Measurements from ENCODE around the gene SNX30. TPM values are rescaled to one million over a fixed set of nuclear protein-coding genes. Genes with fewer than 3 reads are reported as not detected.

Gene SNX30
- total RNA-seq, 2 experiments from 2014 or later: 4.1 to 4.6 TPM

DNA sequence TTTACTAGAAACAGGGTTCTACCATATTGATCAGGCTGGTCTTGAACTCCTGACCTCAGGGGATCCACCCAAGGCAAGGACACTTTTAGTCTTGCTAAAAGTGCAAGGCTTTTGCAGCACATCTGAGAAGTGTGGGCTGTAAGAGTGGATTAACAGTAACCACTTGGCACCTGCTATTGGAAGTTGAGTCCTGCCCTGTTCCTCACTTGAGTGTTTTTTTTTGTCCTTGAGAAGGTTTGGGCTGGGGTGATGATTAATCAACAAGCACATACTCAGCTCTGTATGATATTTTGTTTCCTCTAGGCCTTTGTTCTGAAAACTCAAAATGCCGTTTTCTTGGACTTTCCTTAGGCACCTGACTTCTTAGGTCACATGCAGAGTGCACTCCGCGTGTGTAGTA lies 37.4 kb downstream of the SNX30 start:
- Mint-ChIP-seq H3K4me3 (no peak overlapping the region), H3K36me3 (ENCODE audit: low read depth) (no peaks in the 10 kb centered on the region), H3K4me1 (ENCODE audit: low read depth) (peaks cover 16% of the 10 kb centered on the region), H3K27ac (no peak overlapping the region), H3K9me3 (no peaks in the 10 kb centered on the region), H3K27me3 (ENCODE audit: low read depth) (no peaks in the 10 kb centered on the region)
- DNase-seq: no peak
- intact Hi-C loops (cut with micrococcal nuclease): no loop called here
- CTCF ChIA-PET: no interaction called here

DNA sequence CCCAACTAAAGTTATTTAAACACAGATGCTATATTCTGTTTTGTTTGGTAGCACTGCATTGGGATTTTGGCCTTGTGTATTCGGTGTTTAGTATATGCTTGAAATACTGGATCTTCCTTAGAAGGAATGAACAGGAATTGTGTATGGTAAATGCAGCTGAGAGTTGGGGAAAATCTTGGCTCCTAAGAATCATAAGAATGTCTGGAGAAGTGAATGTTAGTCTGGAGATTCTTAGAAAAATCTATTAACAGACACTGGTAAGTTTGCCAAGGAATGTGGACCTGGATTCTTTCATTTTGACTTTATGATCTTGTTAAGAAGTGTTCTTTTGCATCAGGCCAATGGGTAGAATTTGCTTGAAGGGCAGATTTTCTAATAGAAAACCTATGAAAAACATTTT lies 38.9 kb downstream of the SNX30 start:
- no peak for DNase-seq
- H3K4me3 Mint-ChIP-seq: no peak overlapping the region
- no peaks in the 10 kb centered on the region for H3K36me3 Mint-ChIP-seq (ENCODE audit: low read depth)
- H3K9me3 Mint-ChIP-seq: no peaks in the 10 kb centered on the region
- CTCF ChIA-PET: interaction anchor here (0.6 to 1.5 kb wide), 3 partner anchors 74 to 345 kb away, joined by 3 to 4 read pairs (median 4); no protein-coding TSS in a partner anchor
- H3K4me1 Mint-ChIP-seq (ENCODE audit: low read depth): peaks cover 18% of the 10 kb centered on the region
- no peak overlapping the region for H3K27ac Mint-ChIP-seq
- intact Hi-C loops (cut with micrococcal nuclease): no loop called here
- no peaks in the 10 kb centered on the region for H3K27me3 Mint-ChIP-seq (ENCODE audit: low read depth)

DNA sequence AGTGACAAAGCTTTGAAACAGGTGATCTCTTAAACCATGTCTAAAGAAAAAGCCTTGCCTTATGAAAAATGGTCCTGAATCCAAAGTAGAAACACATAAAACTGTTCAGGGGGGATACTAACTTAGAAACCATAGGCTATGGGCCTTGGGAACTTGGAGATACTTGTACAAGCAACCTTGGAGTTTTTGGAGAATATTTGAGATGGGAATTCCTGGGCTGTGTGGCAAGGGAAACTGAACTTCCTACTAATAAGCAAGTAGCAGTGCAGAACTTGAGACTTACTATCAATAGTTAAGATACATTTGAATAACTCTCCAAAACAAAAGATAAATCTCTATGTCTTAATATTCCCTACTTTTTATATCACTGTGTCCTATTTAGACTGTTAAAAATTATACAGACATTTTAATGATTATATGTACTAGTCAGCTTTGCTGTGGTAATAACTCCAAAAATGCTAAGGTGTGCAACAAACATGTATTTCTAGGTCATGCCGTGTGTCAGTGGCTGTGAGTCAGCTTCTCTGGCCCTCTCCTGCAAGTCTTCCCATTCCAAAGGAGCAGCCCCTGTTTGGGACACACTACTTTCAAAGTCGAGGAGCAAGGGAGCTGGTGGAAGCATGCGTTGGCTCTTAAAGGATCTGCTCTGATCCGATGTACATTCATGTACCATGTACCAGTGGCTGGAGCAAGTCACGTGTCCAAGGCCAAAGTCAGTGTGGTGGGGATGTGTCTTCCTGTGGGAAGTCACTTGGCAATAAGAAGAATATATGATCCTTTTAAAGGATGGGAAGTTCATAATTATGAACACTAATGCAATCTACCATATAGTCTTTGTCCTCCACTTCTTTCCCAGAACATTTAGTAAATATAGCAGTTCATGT lies 39.6 kb downstream of the SNX30 start:
- CTCF ChIA-PET: interaction anchor here (0.5 to 1.5 kb wide), 4 partner anchors 75 to 693 kb away, joined by 3 to 4 read pairs (median 4); no protein-coding TSS in a partner anchor
- peaks cover 18% of the 10 kb centered on the region for H3K4me1 Mint-ChIP-seq (ENCODE audit: low read depth)

DNA sequence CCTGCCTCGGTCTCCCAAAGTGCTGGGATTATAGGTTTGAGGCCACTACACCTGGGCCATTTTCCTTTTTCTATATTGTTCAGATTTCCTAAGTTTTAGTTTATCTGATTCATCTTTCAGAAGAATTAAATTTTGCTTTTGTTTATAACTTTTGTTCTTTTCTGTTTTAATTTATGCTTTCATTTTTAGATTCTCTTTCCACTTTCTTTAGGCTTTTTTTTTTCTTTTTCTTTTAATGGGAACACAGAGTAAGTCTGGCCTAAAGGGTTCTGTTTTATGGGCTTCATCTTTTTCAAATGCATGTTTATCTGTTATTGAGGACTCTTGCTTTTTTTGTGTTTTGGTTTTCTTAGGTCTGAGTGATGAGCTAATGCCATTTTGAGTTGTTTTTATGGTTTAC lies 42.1 kb downstream of the SNX30 start:
- CTCF ChIA-PET: interaction anchor here (0.5 to 2.7 kb wide), 29 partner anchors 21 to 963 kb away, joined by 3 to 19 read pairs (median 4); partner anchors contain the start of genes HSDL2, INIP and KIAA1958
- Mint-ChIP-seq H3K36me3 (ENCODE audit: low read depth) (no peaks in the 10 kb centered on the region), H3K4me3 (no peak overlapping the region), H3K27ac (no peak overlapping the region), H3K27me3 (ENCODE audit: low read depth) (no peaks in the 10 kb centered on the region), H3K4me1 (ENCODE audit: low read depth) (peaks cover 7% of the 10 kb centered on the region), H3K9me3 (no peaks in the 10 kb centered on the region)
- no peak for DNase-seq
- intact Hi-C loops (cut with micrococcal nuclease): loop anchor here (1.0 to 10.0 kb wide), 10 partner anchors 42 to 695 kb away; partner anchors contain the start of genes HSDL2, INIP, KIAA1958 and SNX30

More for the DNA sequence above, 39.6 kb downstream of the SNX30 start:
- H3K36me3 Mint-ChIP-seq (ENCODE audit: low read depth): no peaks in the 10 kb centered on the region
- no peak for DNase-seq
- H3K4me3 Mint-ChIP-seq: no peak overlapping the region
- H3K27me3 Mint-ChIP-seq (ENCODE audit: low read depth): no peaks in the 10 kb centered on the region
- no peak overlapping the region for H3K27ac Mint-ChIP-seq
- H3K9me3 Mint-ChIP-seq: no peaks in the 10 kb centered on the region
- intact Hi-C loops (cut with micrococcal nuclease): loop anchor here (5.0 to 10.0 kb wide), 2 partner anchors 195 to 303 kb away; partner anchors contain the start of gene KIAA1958

DNA sequence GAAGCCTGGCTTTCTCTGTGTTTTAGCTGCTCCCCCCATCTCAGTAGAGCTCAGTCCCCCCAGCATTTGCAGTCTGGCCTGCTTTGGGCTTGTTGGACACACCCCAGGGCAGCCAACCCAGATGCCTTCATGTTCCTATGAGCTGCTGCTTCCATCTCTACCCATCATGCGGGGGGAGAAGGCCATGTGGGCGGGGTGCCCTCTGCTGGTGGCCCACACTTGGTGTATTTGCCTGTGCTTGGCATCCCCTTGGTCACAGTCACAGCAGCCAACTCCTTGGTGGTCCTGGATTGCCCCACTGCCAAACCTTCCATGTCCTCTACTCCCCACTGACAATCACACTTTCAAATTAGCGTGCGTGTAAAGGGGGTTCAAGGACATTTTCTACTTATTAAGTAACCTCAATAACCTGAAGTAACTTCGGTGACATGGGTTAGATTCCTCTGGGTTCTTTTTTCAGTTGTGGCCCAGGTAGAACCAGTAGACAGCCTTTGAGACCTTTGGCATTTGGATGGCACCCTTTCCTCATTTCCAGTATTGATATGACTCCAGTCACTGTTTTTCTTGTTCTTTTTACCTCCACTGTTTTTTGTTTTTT lies 42.8 kb downstream of the SNX30 start:
- Mint-ChIP-seq H3K36me3 (ENCODE audit: low read depth) (no peaks in the 10 kb centered on the region), H3K4me1 (ENCODE audit: low read depth) (peaks cover 7% of the 10 kb centered on the region), H3K27ac (no peak overlapping the region), H3K27me3 (ENCODE audit: low read depth) (no peaks in the 10 kb centered on the region), H3K9me3 (no peaks in the 10 kb centered on the region), H3K4me3 (no peak overlapping the region)
- CTCF ChIA-PET: interaction anchor here (0.5 to 2.7 kb wide), 28 partner anchors 20 to 963 kb away, joined by 3 to 19 read pairs (median 4); partner anchors contain the start of genes HSDL2, INIP and KIAA1958
- intact Hi-C loops (cut with micrococcal nuclease): loop anchor here (1.0 to 10.0 kb wide), 10 partner anchors 43 to 696 kb away; partner anchors contain the start of genes HSDL2, INIP, KIAA1958 and SNX30
- DNase-seq: peak; percentile 93

DNA sequence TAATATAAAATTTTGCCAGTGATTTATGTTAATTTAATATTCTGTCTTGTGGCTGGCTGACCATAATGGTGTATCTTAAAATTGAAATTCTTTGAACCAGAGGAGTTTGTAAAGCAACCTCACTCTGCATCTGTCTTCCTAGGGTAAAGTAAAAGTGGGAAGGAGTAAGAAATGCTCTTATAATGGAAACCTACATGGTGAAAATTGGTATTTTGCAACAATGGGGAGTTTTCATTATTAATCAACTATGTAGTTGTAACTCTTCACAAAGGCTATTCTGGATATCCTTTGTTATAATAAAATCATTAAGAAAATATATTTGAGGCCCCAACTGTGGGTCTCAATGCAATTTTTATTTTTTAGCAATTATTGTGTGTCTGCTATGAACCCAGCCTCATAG lies 44.2 kb downstream of the SNX30 start:
- no peak for DNase-seq
- intact Hi-C loops (cut with micrococcal nuclease): loop anchor here (5.0 to 10.0 kb wide), 2 partner anchors 200 to 307 kb away; partner anchors contain the start of gene KIAA1958
- CTCF ChIA-PET: no interaction called here
- H3K9me3 Mint-ChIP-seq: no peaks in the 10 kb centered on the region
- no peak overlapping the region for H3K27ac Mint-ChIP-seq
- peaks cover 7% of the 10 kb centered on the region for H3K4me1 Mint-ChIP-seq (ENCODE audit: low read depth)
- H3K27me3 Mint-ChIP-seq (ENCODE audit: low read depth): no peaks in the 10 kb centered on the region
- H3K36me3 Mint-ChIP-seq (ENCODE audit: low read depth): no peaks in the 10 kb centered on the region
- no peak overlapping the region for H3K4me3 Mint-ChIP-seq

DNA sequence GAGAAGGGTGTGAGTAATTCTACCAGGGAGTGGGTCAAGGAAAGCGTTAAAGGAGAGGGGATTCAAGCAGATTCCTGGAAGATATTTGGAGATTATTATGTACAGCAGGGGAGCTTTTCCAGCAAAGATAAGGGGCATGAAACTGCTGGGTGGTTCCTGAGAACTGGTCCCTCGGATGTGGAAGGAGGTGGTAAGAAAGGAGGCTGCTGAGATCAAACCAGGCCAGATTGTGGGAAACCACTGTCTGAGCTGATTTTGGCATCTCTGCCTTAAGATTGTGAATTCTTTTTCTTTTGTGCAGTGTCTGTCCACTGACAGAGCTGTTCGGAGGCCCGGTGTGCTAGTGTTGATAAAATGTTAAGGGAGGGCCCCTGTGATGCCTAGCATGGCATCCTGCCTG lies 45.4 kb downstream of the SNX30 start:
- Mint-ChIP-seq H3K4me1 (ENCODE audit: low read depth) (peaks cover 6% of the 10 kb centered on the region), H3K36me3 (ENCODE audit: low read depth) (no peaks in the 10 kb centered on the region), H3K4me3 (no peak overlapping the region), H3K27ac (no peak overlapping the region), H3K27me3 (ENCODE audit: low read depth) (no peaks in the 10 kb centered on the region), H3K9me3 (no peaks in the 10 kb centered on the region)
- no peak for DNase-seq
- CTCF ChIA-PET: no interaction called here
- intact Hi-C loops (cut with micrococcal nuclease): loop anchor here (10.0 kb wide), 1 partner anchor 201 kb away; no protein-coding TSS in a partner anchor

DNA sequence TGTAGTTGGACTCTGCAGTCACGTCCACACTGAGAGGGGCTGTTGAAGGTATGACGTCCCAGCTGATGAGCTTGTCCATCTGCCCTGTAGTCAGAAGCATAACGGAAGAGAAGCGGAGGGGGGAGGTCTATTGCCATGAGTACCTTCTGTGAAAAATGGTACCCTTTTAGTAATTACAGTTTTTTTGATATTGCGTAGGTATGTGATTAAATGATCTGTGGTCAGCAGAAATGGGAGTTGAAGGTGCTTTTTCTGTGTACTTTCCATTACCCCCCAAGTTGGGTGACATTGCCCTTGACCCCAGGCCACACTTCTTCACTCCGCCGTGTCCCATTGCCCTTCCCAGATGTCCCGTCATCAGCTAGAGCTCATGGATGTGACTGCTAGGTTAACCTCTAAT lies 45.9 kb downstream of the SNX30 start:
- Mint-ChIP-seq H3K27me3 (ENCODE audit: low read depth) (no peaks in the 10 kb centered on the region), H3K4me1 (ENCODE audit: low read depth) (peaks cover 6% of the 10 kb centered on the region), H3K9me3 (no peaks in the 10 kb centered on the region), H3K4me3 (no peak overlapping the region), H3K36me3 (ENCODE audit: low read depth) (no peaks in the 10 kb centered on the region), H3K27ac (no peak overlapping the region)
- CTCF ChIA-PET: no interaction called here
- intact Hi-C loops (cut with micrococcal nuclease): loop anchor here (10.0 kb wide), 1 partner anchor 202 kb away; no protein-coding TSS in a partner anchor
- no peak for DNase-seq

DNA sequence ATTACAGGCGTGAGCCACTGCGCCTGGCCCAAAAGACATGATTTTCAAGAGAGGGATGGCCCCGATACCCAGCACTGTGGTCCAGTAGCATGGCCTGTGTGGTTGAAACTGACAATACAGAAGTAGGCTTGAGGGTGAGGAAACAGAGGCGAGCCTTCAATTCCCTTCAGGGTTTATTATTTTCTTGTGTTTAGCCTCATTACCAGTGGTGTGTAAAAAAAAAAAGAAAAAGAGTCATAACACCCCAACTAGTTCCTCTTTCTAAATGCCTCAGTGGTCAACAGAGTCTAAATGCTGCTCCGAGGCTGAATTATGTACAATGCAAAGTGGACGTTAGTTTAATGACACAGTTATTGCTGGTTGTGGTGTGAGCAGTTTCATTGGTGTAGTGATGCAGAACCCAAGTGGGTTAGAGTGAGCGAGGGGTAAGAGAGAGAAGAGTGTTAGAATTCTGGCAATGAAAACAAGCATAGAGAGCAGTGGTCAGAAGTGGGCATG lies 58.8 kb downstream of the SNX30 start:
- H3K4me3 Mint-ChIP-seq: no peak overlapping the region
- CTCF ChIA-PET: interaction anchor here (0.6 to 0.7 kb wide), 2 partner anchors 56 to 1047 kb away, joined by 3 to 5 read pairs; no protein-coding TSS in a partner anchor

DNA sequence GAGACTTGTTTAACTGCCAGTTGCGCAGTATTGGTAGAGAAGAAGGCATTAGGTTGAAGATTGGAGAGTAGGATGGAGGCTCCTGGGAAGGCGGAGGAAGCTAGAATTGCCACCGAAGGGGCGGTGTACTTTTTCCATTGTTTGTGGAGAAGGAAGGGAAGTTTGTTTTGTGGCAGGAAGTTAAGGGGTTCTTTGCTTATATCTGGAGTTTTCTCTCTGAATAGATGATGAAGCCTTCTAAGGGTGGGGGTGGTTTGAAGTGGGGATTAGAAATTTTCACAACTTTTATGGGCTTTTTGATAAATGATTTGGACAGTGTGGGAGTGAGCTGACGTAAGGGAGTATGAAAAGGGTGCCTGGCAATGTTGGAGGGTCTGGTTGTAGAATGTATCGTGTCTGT lies 59.3 kb downstream of the SNX30 start:
- CTCF ChIA-PET: no interaction called here
- H3K9me3 Mint-ChIP-seq: no peaks in the 10 kb centered on the region
- H3K27me3 Mint-ChIP-seq (ENCODE audit: low read depth): no peaks in the 10 kb centered on the region
- no peak overlapping the region for H3K4me3 Mint-ChIP-seq
- no peak overlapping the region for H3K27ac Mint-ChIP-seq
- no peaks in the 10 kb centered on the region for H3K4me1 Mint-ChIP-seq (ENCODE audit: low read depth)
- no peak for DNase-seq
- H3K36me3 Mint-ChIP-seq (ENCODE audit: low read depth): peaks cover 2% of the 10 kb centered on the region
- intact Hi-C loops (cut with micrococcal nuclease): no loop called here

More for the DNA sequence above, 58.8 kb downstream of the SNX30 start:
- Mint-ChIP-seq H3K27ac (no peak overlapping the region), H3K4me1 (ENCODE audit: low read depth) (no peaks in the 10 kb centered on the region), H3K27me3 (ENCODE audit: low read depth) (no peaks in the 10 kb centered on the region), H3K9me3 (no peaks in the 10 kb centered on the region), H3K36me3 (ENCODE audit: low read depth) (peaks cover 4% of the 10 kb centered on the region)
- intact Hi-C loops (cut with micrococcal nuclease): no loop called here
- DNase-seq: no peak

DNA sequence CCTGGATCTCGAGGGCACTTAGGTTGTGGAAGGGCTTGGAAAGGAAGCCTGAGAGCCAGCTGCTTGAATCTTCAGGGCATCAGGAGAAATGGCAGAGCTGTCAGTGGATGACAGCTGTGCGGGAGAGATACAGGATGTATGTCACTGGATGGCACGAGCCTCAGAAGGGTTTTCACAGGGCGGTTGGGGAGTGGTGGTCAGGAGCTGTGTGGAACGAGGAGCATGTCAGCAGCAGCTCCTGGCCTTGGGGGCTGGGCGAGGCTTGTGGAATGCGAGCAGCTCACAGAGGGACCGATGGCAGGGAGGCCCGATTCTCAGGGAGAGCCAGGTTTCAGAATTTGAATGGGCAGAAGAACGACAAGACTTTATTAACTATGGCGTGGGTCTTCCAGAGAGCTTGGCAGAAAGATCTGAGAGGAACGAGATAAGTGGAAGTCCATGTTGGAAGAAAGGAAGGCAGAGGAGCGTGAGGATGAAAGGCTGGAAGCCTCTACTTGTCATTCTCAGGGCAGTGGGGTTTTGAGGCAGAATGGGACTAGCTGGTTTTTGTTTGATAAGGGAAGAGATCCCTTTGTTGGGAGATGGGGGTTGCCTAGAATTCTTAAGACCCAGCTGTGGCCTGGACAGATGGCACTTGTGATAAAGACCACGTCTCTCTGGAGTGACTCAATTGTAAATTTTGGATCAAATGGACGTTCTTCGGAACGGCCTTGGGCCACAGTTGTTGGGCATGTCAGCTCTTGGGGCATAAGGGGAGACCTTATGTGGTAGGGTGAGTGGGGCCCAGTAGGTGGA lies 60.3 kb downstream of the SNX30 start:
- DNase-seq: no peak
- CTCF ChIA-PET: no interaction called here
- Mint-ChIP-seq H3K27ac (no peak overlapping the region), H3K36me3 (ENCODE audit: low read depth) (peaks cover 2% of the 10 kb centered on the region), H3K27me3 (ENCODE audit: low read depth) (no peaks in the 10 kb centered on the region), H3K4me3 (no peak overlapping the region), H3K4me1 (ENCODE audit: low read depth) (no peaks in the 10 kb centered on the region), H3K9me3 (no peaks in the 10 kb centered on the region)
- intact Hi-C loops (cut with micrococcal nuclease): no loop called here
